Measurements from ENCODE around the gene HCN4. TPM values are rescaled to one million over a fixed set of nuclear protein-coding genes. Genes with fewer than 3 reads are reported as not detected.
"Not testable (repeated sequence)": the region's sequence is repeated elsewhere in the genome, so short reads cannot be mapped to it uniquely, and the experiment has no call there.

Gene HCN4
- total RNA-seq = under 1 TPM in 1 of 2 donors, not detected in 1; 0.04 TPM

DNA sequence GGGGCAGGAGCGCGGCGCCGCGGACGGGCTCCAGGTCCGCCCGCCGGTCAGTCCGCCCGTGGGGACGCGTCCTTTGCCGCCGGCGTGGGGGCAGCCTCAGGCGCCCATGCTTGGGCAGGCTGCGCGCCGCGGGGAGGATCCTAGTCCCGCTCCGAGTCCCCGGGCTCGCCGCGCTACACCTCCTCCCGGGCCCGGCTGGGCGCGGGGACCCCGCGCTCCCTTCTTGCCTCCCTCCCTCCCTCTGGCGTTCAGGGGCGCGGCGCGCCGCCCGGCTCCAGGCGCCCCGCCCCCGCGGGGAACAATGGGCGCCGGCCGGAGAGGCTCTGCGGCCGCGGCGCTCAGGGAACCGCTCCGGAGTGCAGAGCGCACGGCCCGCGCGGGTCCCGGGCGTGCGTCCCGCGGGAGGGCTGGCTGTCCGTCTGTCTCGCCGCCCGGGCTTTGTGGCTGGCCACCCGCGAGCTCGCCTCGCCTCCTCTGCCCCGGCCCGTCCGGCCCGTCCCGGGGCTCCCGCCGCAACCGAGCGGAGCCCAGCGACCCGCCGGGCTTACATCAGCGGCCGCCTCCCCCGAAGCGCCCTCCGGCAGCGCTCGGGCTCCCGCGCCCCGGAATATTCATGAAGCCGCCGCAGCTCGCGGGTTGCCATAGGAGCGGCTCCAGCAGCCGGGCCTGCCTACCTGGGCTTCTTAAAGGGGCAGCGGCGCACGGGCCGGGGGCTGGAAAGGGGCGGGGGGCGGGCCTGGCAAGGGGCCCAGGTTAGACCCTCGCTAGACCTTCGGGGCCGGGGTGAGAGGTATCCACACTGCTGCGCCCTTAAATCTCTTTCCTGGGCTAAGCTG, at the start of gene HCN4:
TSS of gene HCN4 (minus strand) at position 658 of the 836 bp plus-strand sequence. CDS start 688 bp downstream, outside the sequence.
- no peaks in the 10 kb centered on the region for H3K9me3 Mint-ChIP-seq
- DNase-seq (ENCODE audit: low spot score in 2 of 2) = no peak
- no peak within 1 kb of the TSS for H3K27ac Mint-ChIP-seq
- no peaks in the 10 kb centered on the region for H3K36me3 Mint-ChIP-seq
- no peak for ATAC-seq

- no peak for DNase-seq (ENCODE audit: low spot score in 2 of 2)
- Mint-ChIP-seq H3K36me3 (no peaks in the 10 kb centered on the region), H3K27ac (no peak overlapping the region), H3K9me3 (no peaks in the 10 kb centered on the region)
- ATAC-seq = no peak
Observed at GRCh38 chr15:73414876-73415275, 46.1 kb upstream of the HCN4 start.

GRCh38 chr15:73403171-73403570, 34.4 kb upstream of the HCN4 start:
- DNase-seq (ENCODE audit: low spot score in 2 of 2) = no peak
- no peaks in the 10 kb centered on the region for H3K36me3 Mint-ChIP-seq
- H3K9me3 Mint-ChIP-seq = no peaks in the 10 kb centered on the region
- ATAC-seq = no peak
- H3K27ac Mint-ChIP-seq = no peak overlapping the region

- DNase-seq (ENCODE audit: low spot score in 2 of 2); H3K9me3 Mint-ChIP-seq; H3K27ac Mint-ChIP-seq; H3K36me3 Mint-ChIP-seq; ATAC-seq: not testable (repeated sequence)
Observed at GRCh38 chr15:73400222-73400621, 31.5 kb upstream of the HCN4 start.

- no peaks in the 10 kb centered on the region for H3K36me3 Mint-ChIP-seq
- DNase-seq (ENCODE audit: low spot score in 2 of 2) = no peak
- no peaks in the 10 kb centered on the region for H3K9me3 Mint-ChIP-seq
- H3K27ac Mint-ChIP-seq = no peak overlapping the region
- ATAC-seq = no peak
Observed at GRCh38 chr15:73398861-73399260, 30.1 kb upstream of the HCN4 start.

DNA sequence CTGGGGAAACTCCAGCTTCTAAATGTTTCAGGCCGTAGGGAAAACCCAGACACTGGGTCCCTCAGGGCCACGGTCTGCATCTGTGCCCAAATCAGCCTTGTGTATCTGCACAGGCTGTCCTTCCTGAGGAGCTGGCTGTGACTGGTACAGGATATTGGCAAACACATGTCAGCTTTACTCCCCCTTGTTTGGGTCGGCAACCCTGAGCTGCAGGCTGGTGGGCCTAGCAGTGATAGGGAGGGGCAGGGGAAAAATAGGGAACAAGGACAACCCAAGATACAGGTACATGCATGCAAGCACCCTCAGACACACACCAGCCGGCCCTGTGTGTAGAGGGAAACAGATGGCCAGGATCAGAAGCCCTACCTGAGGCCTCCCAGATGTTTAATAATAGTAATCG, 28.7 kb upstream of the HCN4 start:
- no peak for ATAC-seq
- Mint-ChIP-seq H3K27ac (no peak overlapping the region), H3K9me3 (no peaks in the 10 kb centered on the region), H3K36me3 (no peaks in the 10 kb centered on the region)
- DNase-seq (ENCODE audit: low spot score in 2 of 2) = no peak

DNA sequence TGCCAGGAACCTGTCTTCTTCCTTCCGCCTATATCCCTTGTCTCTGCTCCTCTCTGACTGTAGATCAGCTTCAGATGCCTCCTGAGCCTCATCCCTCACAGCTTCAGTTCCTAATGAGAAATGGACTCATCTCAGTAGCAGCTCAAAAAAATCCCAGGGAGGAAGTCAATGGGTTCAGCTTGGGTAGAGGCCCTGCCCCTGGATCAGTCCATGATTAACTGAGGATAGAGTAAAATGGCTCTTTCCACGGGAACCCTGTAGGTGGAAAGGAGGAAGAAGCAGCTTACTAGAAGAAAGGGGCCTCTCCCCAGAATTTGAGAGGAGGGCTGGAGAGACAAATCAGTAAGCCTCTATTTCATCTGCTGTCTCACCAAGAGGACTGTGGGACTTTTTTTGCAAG, 26.9 kb upstream of the HCN4 start:
- ATAC-seq (no peak), DNase-seq (ENCODE audit: low spot score in 2 of 2) (no peak)
- no peaks in the 10 kb centered on the region for H3K36me3 Mint-ChIP-seq
- no peaks in the 10 kb centered on the region for H3K9me3 Mint-ChIP-seq
- no peak overlapping the region for H3K27ac Mint-ChIP-seq

DNA sequence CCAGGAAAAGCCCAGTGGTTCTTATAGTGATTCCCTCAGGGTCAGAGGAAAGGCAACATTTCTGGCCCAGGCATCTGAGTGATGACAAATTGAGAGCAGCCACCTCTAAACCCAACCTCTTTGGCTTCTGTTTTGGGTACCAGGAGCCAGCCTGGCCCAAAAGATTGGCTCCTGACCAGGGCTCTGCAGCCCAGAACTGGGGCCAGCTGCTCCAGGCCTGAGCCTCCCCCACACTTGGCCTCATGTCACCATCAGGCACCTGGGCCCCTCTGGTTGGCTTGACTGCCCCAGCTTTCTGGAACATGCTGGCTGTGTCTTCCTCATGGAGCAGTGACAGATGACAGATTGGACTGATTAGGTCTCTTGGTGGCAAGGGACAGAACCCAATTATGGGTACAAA, 26.0 kb upstream of the HCN4 start:
- Mint-ChIP-seq H3K9me3 (no peaks in the 10 kb centered on the region), H3K36me3 (no peaks in the 10 kb centered on the region), H3K27ac (no peak overlapping the region)
- DNase-seq (ENCODE audit: low spot score in 2 of 2) (no peak), ATAC-seq (no peak)

GRCh38 chr15:73393336-73393735, 24.6 kb upstream of the HCN4 start:
- H3K27ac Mint-ChIP-seq = no peak overlapping the region
- no peaks in the 10 kb centered on the region for H3K9me3 Mint-ChIP-seq
- ATAC-seq = no peak

DNA sequence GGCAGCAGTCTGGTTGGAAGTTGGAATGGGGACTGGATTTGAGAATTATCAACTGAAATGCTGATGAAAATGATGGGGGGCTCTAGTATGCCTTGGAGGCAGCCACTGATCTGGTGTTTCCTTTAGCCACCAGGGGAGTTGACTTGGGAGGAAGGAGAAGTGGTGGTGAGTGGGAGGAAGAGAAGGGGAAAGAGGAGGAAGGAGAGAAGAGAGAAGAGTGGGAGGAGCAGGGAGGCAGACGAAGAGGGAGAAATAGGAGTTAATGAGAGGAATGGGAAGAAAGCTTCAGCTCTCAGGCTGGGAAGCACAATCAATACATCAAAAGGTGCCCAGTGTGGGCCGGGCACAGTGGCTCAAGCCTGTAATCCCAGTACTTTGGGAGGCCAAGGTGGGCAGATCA, 23.3 kb upstream of the HCN4 start:
- no peak for ATAC-seq
- no peaks in the 10 kb centered on the region for H3K36me3 Mint-ChIP-seq
- no peaks in the 10 kb centered on the region for H3K9me3 Mint-ChIP-seq
- DNase-seq (ENCODE audit: low spot score in 2 of 2) = no peak
- H3K27ac Mint-ChIP-seq = no peak overlapping the region

More at GRCh38 chr15:73393336-73393735, 24.6 kb upstream of the HCN4 start:
- no peak for DNase-seq (ENCODE audit: low spot score in 2 of 2)
- H3K36me3 Mint-ChIP-seq = no peaks in the 10 kb centered on the region

- H3K36me3 Mint-ChIP-seq = no peaks in the 10 kb centered on the region
- ATAC-seq = no peak
Observed at GRCh38 chr15:73391128-73391872, 22.5 kb upstream of the HCN4 start.

GRCh38 chr15:73389971-73390544, 21.3 kb upstream of the HCN4 start:
- H3K27ac Mint-ChIP-seq = no peak overlapping the region
- ATAC-seq (no peak), DNase-seq (ENCODE audit: low spot score in 2 of 2) (no peak)

More at GRCh38 chr15:73391128-73391872, 22.5 kb upstream of the HCN4 start:
- H3K9me3 Mint-ChIP-seq = no peaks in the 10 kb centered on the region
- no peak overlapping the region for H3K27ac Mint-ChIP-seq
- DNase-seq (ENCODE audit: low spot score in 2 of 2) = no peak

GRCh38 chr15:73389539-73389938, 20.8 kb upstream of the HCN4 start:
- ATAC-seq (no peak), DNase-seq (ENCODE audit: low spot score in 2 of 2) (no peak)
- H3K27ac Mint-ChIP-seq = no peak overlapping the region
- H3K9me3 Mint-ChIP-seq = no peaks in the 10 kb centered on the region
- H3K36me3 Mint-ChIP-seq = no peaks in the 10 kb centered on the region

More at GRCh38 chr15:73389971-73390544, 21.3 kb upstream of the HCN4 start:
- Mint-ChIP-seq H3K9me3 (no peaks in the 10 kb centered on the region), H3K36me3 (no peaks in the 10 kb centered on the region)

DNA sequence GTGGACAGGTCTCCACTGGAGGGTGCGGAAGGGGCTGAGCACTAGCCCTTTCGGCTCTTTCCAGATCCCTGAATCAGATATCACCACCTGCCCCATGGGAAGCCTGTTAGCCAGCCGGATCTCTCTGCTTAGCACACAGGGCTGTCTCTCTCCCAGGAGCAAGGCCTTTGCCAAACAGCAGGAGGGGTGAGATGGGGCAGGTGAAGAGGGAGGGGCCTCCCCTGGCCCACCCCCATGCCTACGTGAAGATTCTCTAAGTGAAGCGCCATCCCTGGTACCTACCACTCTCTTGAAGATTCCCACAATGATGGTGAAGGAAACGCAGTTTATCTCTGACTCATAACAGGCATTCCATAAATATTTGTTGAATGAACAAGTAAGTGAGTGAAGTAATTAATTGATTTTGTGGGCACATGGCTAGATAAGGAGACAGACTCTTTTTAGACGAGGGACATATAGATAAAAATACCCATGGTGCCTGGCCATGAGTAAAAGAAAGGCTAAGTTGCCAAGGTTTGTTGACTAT, 19.6 kb upstream of the HCN4 start:
- Mint-ChIP-seq H3K27ac (no peak overlapping the region), H3K9me3 (no peaks in the 10 kb centered on the region), H3K36me3 (no peaks in the 10 kb centered on the region)
- DNase-seq (ENCODE audit: low spot score in 2 of 2) (no peak), ATAC-seq (no peak)

DNA sequence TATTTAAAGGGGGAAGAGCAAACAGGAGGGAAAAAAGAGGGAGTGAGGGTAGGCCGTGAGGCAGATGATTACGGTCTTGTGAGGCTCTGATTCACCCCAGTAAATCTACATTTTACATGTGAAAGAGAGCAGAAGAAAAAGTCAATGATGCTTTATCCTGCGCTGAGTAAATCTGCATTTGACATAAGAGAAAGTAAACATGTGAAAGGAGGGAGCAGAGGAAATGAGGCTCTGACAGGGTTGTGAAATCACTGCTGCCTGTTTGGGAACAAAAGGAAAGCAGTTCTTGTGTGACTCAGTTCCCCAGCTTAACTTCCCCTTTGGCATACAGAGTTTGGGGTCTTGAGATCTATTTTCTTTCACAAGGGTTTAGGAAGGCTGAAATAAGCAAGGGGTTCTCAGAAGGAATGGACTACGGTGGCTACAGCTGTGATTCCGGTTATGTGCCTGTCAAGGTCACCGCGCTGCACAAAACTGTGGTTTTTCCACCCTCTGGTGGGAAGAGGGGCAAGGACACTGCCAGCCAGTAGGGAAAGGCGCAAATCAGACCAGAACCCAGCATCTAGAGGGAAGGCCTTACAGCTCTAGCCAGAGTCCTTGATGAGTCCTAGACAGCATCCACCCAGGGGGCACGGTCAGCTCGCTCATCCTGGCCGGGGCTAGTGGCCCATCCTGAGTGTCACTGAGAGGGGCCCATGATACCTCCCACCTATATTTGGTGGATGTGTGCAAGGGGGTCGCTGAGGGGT, 18.9 kb upstream of the HCN4 start:
- DNase-seq (ENCODE audit: low spot score in 2 of 2) (no peak), ATAC-seq (no peak)
- Mint-ChIP-seq H3K27ac (no peak overlapping the region), H3K36me3 (no peaks in the 10 kb centered on the region), H3K9me3 (no peaks in the 10 kb centered on the region)

DNA sequence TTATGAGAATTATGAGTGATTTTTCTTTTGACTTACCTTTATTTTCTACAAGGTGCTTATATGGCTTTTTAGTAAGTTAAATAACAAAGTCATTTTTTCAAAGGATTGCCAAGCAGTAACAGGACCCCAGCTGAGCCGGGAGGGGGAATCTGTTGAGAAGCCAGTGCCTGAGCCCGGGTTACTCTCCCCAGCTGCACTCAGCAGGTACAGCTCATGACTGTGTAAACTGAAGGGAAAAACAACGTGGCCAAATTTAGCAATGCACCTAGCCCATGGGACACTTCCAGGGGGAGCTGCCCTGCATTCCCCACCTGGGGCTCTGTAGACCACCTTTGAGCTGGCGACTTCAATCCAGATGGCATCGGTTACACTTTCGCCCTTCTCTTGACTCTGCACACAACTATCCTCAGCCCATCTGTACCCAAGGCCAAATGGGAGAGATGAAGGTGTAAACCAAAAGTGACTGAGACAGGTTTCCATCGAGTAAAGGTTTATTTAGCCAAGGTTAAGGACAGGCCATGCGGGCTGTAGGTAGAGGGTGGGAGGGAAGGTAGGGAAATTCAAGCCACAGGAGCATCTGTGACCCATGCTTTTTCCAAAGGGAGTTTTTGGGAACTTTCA, 18.2 kb upstream of the HCN4 start:
- peaks cover under 1% of the 10 kb centered on the region in 2 donors for H3K36me3 Mint-ChIP-seq
- H3K27ac Mint-ChIP-seq = no peak overlapping the region
- DNase-seq (ENCODE audit: low spot score in 2 of 2) (no peak), ATAC-seq (no peak)
- H3K9me3 Mint-ChIP-seq = no peaks in the 10 kb centered on the region

All from activated naive CD4-positive, alpha-beta T cell treated with anti-CD3 and anti-CD28 coated beads, Interleukin-2, amount 50 U/mL, for 72 hours (primary cell).